Stomach (tissue), 4 donors: ENCODE data around the gene RERE.

Source experiments
- CTCF ChIP-seq, 7 experiments: fragments of 450-650 bp in 4 of 7; fragments of 200-600 bp in 3 of 7; sonication (generic) in 3 of 7; IDR thresholded peaks; one replicate each; pipeline ENCODE4 v1.5.1; 2016 to 2019; ENCODE audit warnings: antibody characterized with exemption in 7 of 7, control low read depth in 2 of 7, mild to moderate bottlenecking in 1 of 7
- POLR2A ChIP-seq, 4 donors: fragments of 450-650 bp; IDR thresholded peaks; one replicate each; pipeline ENCODE4 v1.6.1; 2016; ENCODE audit warnings: antibody characterized with exemption in 4 of 4, control low read depth in 2 of 4, mild to moderate bottlenecking in 1 of 4, moderate library complexity in 1 of 4

GRCh38 chr1:8412183-8412831 lies 405.1 kb downstream of the RERE start:
- no peak for TF ChIP-seq CTCF (IDR thresholded peaks at IDR 0.05)
- TF ChIP-seq POLR2A (IDR thresholded peaks at IDR 0.05) = no peak
